Right lobe of liver (tissue), 4 donors: Measurements from ENCODE around the gene SMARCC1.

Experiments
- CTCF ChIP-seq, 4 donors: fragments of 200-600 bp in 3 of 4; fragments of 450-650 bp in 1 of 4; IDR thresholded peaks; one replicate each; pipeline versions ENCODE4 v1.5.1 to v1.8.0; 2016 to 2022; ENCODE audit warnings: antibody characterized with exemption in 4 of 4, mild to moderate bottlenecking in 2 of 4
- POLR2A ChIP-seq: fragments of 450-650 bp; IDR thresholded peaks from one replicate; pipeline ENCODE4 v1.6.1; 2017; ENCODE audit warnings: antibody characterized with exemption, mild to moderate bottlenecking
- donor health status: DM: no; HTN: no; CAD: no.
- donor health status: DM: no; HTN: no; CAD: no.
- donor health status: DM: no; HTN: yes; CAD: no.

DNA sequence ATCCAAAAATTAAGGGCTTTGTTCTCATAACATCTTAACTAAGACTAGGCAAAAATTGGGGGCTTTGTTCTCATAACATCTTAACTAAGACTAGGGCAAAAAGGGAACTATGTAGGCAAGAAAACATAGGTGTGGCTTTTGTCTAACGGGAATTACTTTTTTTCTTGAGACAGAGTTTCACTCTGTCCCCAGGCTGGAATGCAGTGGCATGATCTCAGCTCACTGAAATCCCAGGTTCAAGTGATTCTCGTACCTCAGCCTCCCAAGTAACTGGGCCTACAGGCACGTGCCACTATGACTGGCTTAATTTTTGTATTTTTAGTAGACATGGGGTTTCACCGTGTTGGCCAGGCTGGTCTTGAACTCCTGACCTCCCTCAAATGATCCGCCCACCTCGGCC is 153.3 kb downstream of the SMARCC1 start:
- TF ChIP-seq CTCF (IDR thresholded peaks at IDR 0.05) (no peak), POLR2A (no peak)
